Retina (tissue), 1 donor: ENCODE data around the gene ATP1B2.
A peak's percentile ranks its signal among the peaks of the same experiment; 100 is the strongest.

ENCODE experiments used
- DNase-seq: peaks from one replicate; pipeline ENCODE4 v3.0.0-alpha.2; 2016

Gene ATP1B2

GRCh38 chr17:7686222-7687071, 35.7 kb downstream of the ATP1B2 start:
- DNase-seq = peak; percentile 99

GRCh38 chr17:7687072-7687907, 36.6 kb downstream of the ATP1B2 start, which contains the start of gene TP53:
TSS of gene TP53 (minus strand) at chr17:7687490. CDS start at chr17:7676594, 10,896 bp downstream.
- peak; percentile 91 for DNase-seq

- DNase-seq = peak; percentile 100
These were observed 37.4 kb downstream of the ATP1B2 start, which contains the start of gene WRAP53 for GRCh38 chr17:7687908-7688807. TSS of gene WRAP53 (plus strand) at chr17:7688477. CDS start at chr17:7688649, 172 bp downstream.

- no peak for DNase-seq
These were observed 38.1 kb downstream of the ATP1B2 start for GRCh38 chr17:7688808-7689316.

- no peak for DNase-seq
These were observed 44.9 kb downstream of the ATP1B2 start for GRCh38 chr17:7695586-7695985.

- DNase-seq = no peak
These were observed 47.3 kb downstream of the ATP1B2 start for GRCh38 chr17:7697828-7698588.

- DNase-seq = no peak
These were observed 49.8 kb downstream of the ATP1B2 start for GRCh38 chr17:7700510-7700909.

- DNase-seq = no peak
These were observed 51.0 kb downstream of the ATP1B2 start for GRCh38 chr17:7701681-7702080.

- DNase-seq = no peak
These were observed 52.0 kb downstream of the ATP1B2 start for GRCh38 chr17:7702776-7703175.

- peak; percentile 75 for DNase-seq
These were observed 53.1 kb downstream of the ATP1B2 start for GRCh38 chr17:7703584-7704479.

GRCh38 chr17:7704601-7705268, 54.0 kb downstream of the ATP1B2 start, which contains the start of gene EFNB3:
TSS of gene EFNB3 (plus strand) at chr17:7705202. CDS start at chr17:7705599, 397 bp downstream.
- DNase-seq = peak; percentile 77

GRCh38 chr17:7705269-7706255, 54.8 kb downstream of the ATP1B2 start:
- DNase-seq = peak; percentile 50

- no peak for DNase-seq
These were observed 56.1 kb downstream of the ATP1B2 start for GRCh38 chr17:7706631-7707354.
